ENCODE results near the gene APAF1.

GRCh38 chr12:98754095-98754494 is 109.0 kb downstream of the APAF1 start:
- no peak for TF ChIP-seq RXRA (IDR thresholded peaks at IDR 0.05)
- no peak for TF ChIP-seq CTCF (IDR thresholded peaks at IDR 0.05; ENCODE audit: low read depth, low read length, missing input control)
- no peak for TF ChIP-seq RAD21 (IDR thresholded peaks at IDR 0.05)
- TF ChIP-seq ATF3 (IDR thresholded peaks at IDR 0.05) = no peak
- no peak for TF ChIP-seq GABPA (IDR thresholded peaks at IDR 0.05 in 1 of 2, conservative IDR thresholded peaks at IDR 0.05 in 1 of 2)
- no peak for TF ChIP-seq TAF1 (conservative IDR thresholded peaks at IDR 0.05)
- no peak for TF ChIP-seq EGR1 (IDR thresholded peaks at IDR 0.05; ENCODE audit: low read depth in 2 of 2)
- TF ChIP-seq NR2F2 (IDR thresholded peaks at IDR 0.05) = no peak
- no peak for TF ChIP-seq JUND (IDR thresholded peaks at IDR 0.05)
- TF ChIP-seq REST (IDR thresholded peaks at IDR 0.05) = no peak

Measured in liver (tissue), 3 donors.